ENCODE data around the gene GAS2. TPM values are rescaled to one million over a fixed set of nuclear protein-coding genes. Genes with fewer than 3 reads are reported as not detected.

GAS2 gene
- total and polyA plus RNA-seq, 2 donors (not counting 3 experiments of a cell fraction or from before 2014, with no cell fraction given) = 0.54 to 0.88 TPM

GRCh38 chr11:22681281-22681812, 14.9 kb downstream of the GAS2 start:
- Histone ChIP-seq H4K20me1 (replicated peaks; ENCODE audit: control insufficient read depth, extremely low read depth, insufficient read depth, low read length) (no peaks in the 10 kb centered on the region), H3K79me2 (ENCODE audit: control insufficient read depth, insufficient read depth, low read length) (no peaks in the 10 kb centered on the region), H3K9me3 (replicated peaks; ENCODE audit: control insufficient read depth, insufficient read depth, low read length) (no peaks in the 10 kb centered on the region), H3K27ac (ENCODE audit: insufficient read depth, low read depth, low read length) (no peak overlapping the region), H3K4me1 (ENCODE audit: control insufficient read depth, extremely low read depth, insufficient read depth, low read length) (no peaks in the 10 kb centered on the region), H2AFZ (ENCODE audit: low read depth, low read length) (no peak overlapping the region), H3K4me3 (replicated peaks in 1 of 3; ENCODE audit: insufficient read depth in 1 of 3, low read depth in 1 of 3, low read length in 3 of 3) (no peak overlapping the region), H3K4me2 (ENCODE audit: insufficient read depth, low read length) (no peak overlapping the region), H3K27me3 (ENCODE audit: control insufficient read depth in 2 of 2, insufficient read depth in 2 of 2, low read length in 2 of 2) (peaks cover 4 to 6% of the 10 kb centered on the region in 2 experiments), H3K9ac (replicated peaks; ENCODE audit: extremely low read depth, insufficient read depth, low read length) (no peak overlapping the region), H3K9me1 (replicated peaks; ENCODE audit: control insufficient read depth, extremely low read depth, insufficient read depth, low read length) (no peaks in the 10 kb centered on the region), H3K36me3 (ENCODE audit: control insufficient read depth in 2 of 2, extremely low read depth in 1 of 2, insufficient read depth in 2 of 2, low read length in 2 of 2) (no peaks in the 10 kb centered on the region)
- ChIA-PET CTCF (interaction anchor here (1.0 to 1.1 kb wide), 2 partner anchors 10 to 20 kb away, joined by 3 read pairs; no protein-coding TSS in a partner anchor), POLR2A (no interaction called here)
- TF ChIP-seq JUN (IDR thresholded peaks at IDR 0.05; ENCODE audit: borderline replicate concordance, insufficient read depth, insufficient read length, low read depth) = no peak
- no peak for TF ChIP-seq EZH2 (IDR thresholded peaks at IDR 0.05; ENCODE audit: borderline replicate concordance, low read depth, low read length, severe bottlenecking)
- TF ChIP-seq POLR2AphosphoS5 (IDR thresholded peaks at IDR 0.05; ENCODE audit: insufficient read depth, low read depth, low read length) = no peak
- no peak for TF ChIP-seq GATA2 (IDR thresholded peaks at IDR 0.05; ENCODE audit: insufficient read depth, insufficient read length, low read depth, low read length)
- TF ChIP-seq FOS (IDR thresholded peaks at IDR 0.05; ENCODE audit: borderline replicate concordance, insufficient read depth, low read length) = no peak
- no peak for TF ChIP-seq POLR2A (IDR thresholded peaks at IDR 0.05; ENCODE audit: low read depth, low read length)
- TF ChIP-seq MYC (IDR thresholded peaks at IDR 0.05; ENCODE audit: low read depth, low read length) = no peak
- TF ChIP-seq, protein P1, sequence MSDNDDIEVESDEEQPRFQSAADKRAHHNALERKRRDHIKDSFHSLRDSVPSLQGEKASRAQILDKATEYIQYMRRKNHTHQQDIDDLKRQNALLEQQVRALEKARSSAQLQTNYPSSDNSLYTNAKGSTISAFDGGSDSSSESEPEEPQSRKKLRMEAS (IDR thresholded peaks at IDR 0.05; ENCODE audit: insufficient read depth, insufficient read length) = no peak
- TF ChIP-seq, protein P2, sequence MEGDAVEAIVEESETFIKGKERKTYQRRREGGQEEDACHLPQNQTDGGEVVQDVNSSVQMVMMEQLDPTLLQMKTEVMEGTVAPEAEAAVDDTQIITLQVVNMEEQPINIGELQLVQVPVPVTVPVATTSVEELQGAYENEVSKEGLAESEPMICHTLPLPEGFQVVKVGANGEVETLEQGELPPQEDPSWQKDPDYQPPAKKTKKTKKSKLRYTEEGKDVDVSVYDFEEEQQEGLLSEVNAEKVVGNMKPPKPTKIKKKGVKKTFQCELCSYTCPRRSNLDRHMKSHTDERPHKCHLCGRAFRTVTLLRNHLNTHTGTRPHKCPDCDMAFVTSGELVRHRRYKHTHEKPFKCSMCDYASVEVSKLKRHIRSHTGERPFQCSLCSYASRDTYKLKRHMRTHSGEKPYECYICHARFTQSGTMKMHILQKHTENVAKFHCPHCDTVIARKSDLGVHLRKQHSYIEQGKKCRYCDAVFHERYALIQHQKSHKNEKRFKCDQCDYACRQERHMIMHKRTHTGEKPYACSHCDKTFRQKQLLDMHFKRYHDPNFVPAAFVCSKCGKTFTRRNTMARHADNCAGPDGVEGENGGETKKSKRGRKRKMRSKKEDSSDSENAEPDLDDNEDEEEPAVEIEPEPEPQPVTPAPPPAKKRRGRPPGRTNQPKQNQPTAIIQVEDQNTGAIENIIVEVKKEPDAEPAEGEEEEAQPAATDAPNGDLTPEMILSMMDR (IDR thresholded peaks at IDR 0.05; ENCODE audit: extremely low read depth in 1 of 2, insufficient read depth in 1 of 2, low read depth in 1 of 2, low read length in 2 of 2) = no peak
- FAIRE-seq (no peak), DNase-seq (ENCODE audit: low read depth, low spot score) (no peak)
- dilution Hi-C loops (cut with MboI; ENCODE audit: extremely low pct_ligation_motif_present, low sequenced_read_pairs) (no loop called here), intact Hi-C loops (cut with micrococcal nuclease) (no loop called here)
- no TSS peak for BruUV-seq (replicated peaks)
